Measurements from ENCODE around the gene FHOD3. TPM values are rescaled to one million over a fixed set of nuclear protein-coding genes. Genes with fewer than 3 reads are reported as not detected.

FHOD3 gene
- total RNA-seq, 1 donor, result 13.0 TPM

- Histone ChIP-seq H3K27me3 (ENCODE audit: insufficient read depth, low read length) (no peaks in the 10 kb centered on the region), H4K20me1 (ENCODE audit: insufficient read depth, low read length) (no peaks in the 10 kb centered on the region), H3K4me1 (ENCODE audit: insufficient read depth, low read length) (peaks cover 3% of the 10 kb centered on the region), H3K4me3 (ENCODE audit: insufficient read depth, low read length) (no peak overlapping the region), H3K36me3 (ENCODE audit: insufficient read depth, low read length) (no peaks in the 10 kb centered on the region), H3K9me3 (ENCODE audit: low read depth, low read length) (no peaks in the 10 kb centered on the region), H3K4me2 (ENCODE audit: insufficient read depth, low read length) (no peak overlapping the region), H3K79me2 (ENCODE audit: insufficient read depth, low read length) (no peaks in the 10 kb centered on the region), H3K27ac (ENCODE audit: low read depth, low read length) (no peak overlapping the region), H2AFZ (ENCODE audit: low read length) (no peak overlapping the region)
- TF ChIP-seq, protein P1, sequence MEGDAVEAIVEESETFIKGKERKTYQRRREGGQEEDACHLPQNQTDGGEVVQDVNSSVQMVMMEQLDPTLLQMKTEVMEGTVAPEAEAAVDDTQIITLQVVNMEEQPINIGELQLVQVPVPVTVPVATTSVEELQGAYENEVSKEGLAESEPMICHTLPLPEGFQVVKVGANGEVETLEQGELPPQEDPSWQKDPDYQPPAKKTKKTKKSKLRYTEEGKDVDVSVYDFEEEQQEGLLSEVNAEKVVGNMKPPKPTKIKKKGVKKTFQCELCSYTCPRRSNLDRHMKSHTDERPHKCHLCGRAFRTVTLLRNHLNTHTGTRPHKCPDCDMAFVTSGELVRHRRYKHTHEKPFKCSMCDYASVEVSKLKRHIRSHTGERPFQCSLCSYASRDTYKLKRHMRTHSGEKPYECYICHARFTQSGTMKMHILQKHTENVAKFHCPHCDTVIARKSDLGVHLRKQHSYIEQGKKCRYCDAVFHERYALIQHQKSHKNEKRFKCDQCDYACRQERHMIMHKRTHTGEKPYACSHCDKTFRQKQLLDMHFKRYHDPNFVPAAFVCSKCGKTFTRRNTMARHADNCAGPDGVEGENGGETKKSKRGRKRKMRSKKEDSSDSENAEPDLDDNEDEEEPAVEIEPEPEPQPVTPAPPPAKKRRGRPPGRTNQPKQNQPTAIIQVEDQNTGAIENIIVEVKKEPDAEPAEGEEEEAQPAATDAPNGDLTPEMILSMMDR (IDR thresholded peaks at IDR 0.05; ENCODE audit: extremely low read depth, low read depth, low read length), result no peak
- DNase-seq (ENCODE audit: insufficient read length, low spot score, missing footprints), result no peak
Measured at GRCh38 chr18:36702401-36703013, 405.0 kb downstream of the FHOD3 start.

- H3K27me3 ChIP-seq (ENCODE audit: insufficient read depth, low read length), result no peaks in the 10 kb centered on the region
- H3K4me1 ChIP-seq (ENCODE audit: insufficient read depth, low read length), result no peaks in the 10 kb centered on the region
- no peaks in the 10 kb centered on the region for H4K20me1 ChIP-seq (ENCODE audit: insufficient read depth, low read length)
- H3K79me2 ChIP-seq (ENCODE audit: insufficient read depth, low read length), result no peaks in the 10 kb centered on the region
- H3K4me2 ChIP-seq (ENCODE audit: insufficient read depth, low read length), result no peak overlapping the region
- no peaks in the 10 kb centered on the region for H3K9me3 ChIP-seq (ENCODE audit: low read depth, low read length)
- DNase-seq (ENCODE audit: insufficient read length, low spot score, missing footprints), result no peak
- no peak overlapping the region for H3K4me3 ChIP-seq (ENCODE audit: insufficient read depth, low read length)
- H3K36me3 ChIP-seq (ENCODE audit: insufficient read depth, low read length), result no peaks in the 10 kb centered on the region
- H3K27ac ChIP-seq (ENCODE audit: low read depth, low read length), result no peak overlapping the region
- TF ChIP-seq, protein P1 (IDR thresholded peaks at IDR 0.05; ENCODE audit: extremely low read depth, low read depth, low read length), result no peak
- H2AFZ ChIP-seq (ENCODE audit: low read length), result no peak overlapping the region
Measured at GRCh38 chr18:36704156-36704555, 406.6 kb downstream of the FHOD3 start.

DNA sequence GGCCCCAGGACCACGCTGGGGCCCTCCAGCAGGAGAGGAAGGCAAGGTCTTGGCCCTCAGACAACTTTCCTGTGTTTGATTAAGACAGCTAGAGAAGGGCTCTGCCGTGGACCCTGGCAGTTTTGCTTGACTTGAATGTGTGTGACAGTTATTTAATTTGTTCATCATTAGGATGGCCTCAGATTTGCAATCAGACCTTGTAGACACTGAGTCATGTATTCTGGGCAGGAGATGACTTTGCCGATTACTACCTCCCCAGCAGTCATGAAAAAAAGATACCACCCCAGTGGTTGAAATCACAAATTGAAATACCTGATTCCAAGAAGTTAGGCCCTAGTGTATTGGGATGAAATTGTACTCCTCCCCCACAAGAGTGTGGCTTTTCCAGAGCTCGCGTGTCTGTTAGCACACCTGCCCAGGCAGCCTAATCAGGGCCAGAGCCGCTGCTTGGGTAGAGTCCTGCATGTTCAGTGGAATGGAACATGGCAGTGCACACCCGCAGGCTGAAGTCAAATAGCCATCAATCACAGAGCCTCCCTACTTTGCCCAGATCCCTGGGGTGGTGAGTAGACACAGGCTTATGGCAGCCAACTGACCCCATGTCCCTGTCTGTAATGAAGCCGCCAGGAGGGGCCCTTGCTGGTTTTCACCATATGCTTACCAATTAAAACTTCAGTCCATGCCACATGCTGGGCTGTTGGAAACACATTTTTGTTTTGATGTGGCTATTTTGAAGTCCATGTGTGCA is 408.8 kb downstream of the FHOD3 start:
- no peak overlapping the region for H3K27ac ChIP-seq (ENCODE audit: low read depth, low read length)
- H3K4me2 ChIP-seq (ENCODE audit: insufficient read depth, low read length), result no peak overlapping the region
- H3K36me3 ChIP-seq (ENCODE audit: insufficient read depth, low read length), result no peaks in the 10 kb centered on the region
- H4K20me1 ChIP-seq (ENCODE audit: insufficient read depth, low read length), result no peaks in the 10 kb centered on the region
- TF ChIP-seq, protein P1 (IDR thresholded peaks at IDR 0.05; ENCODE audit: extremely low read depth, low read depth, low read length), result no peak
- no peak overlapping the region for H3K4me3 ChIP-seq (ENCODE audit: insufficient read depth, low read length)
- no peak overlapping the region for H2AFZ ChIP-seq (ENCODE audit: low read length)
- peaks cover 1% of the 10 kb centered on the region for H3K4me1 ChIP-seq (ENCODE audit: insufficient read depth, low read length)
- no peak for DNase-seq (ENCODE audit: insufficient read length, low spot score, missing footprints)
- no peaks in the 10 kb centered on the region for H3K27me3 ChIP-seq (ENCODE audit: insufficient read depth, low read length)
- no peaks in the 10 kb centered on the region for H3K79me2 ChIP-seq (ENCODE audit: insufficient read depth, low read length)
- no peaks in the 10 kb centered on the region for H3K9me3 ChIP-seq (ENCODE audit: low read depth, low read length)

- H2AFZ ChIP-seq (ENCODE audit: low read length), result no peak overlapping the region
- H3K79me2 ChIP-seq (ENCODE audit: insufficient read depth, low read length), result no peaks in the 10 kb centered on the region
- no peak overlapping the region for H3K27ac ChIP-seq (ENCODE audit: low read depth, low read length)
- DNase-seq (ENCODE audit: insufficient read length, low spot score, missing footprints), result no peak
- peaks cover 9% of the 10 kb centered on the region for H3K4me1 ChIP-seq (ENCODE audit: insufficient read depth, low read length)
- no peaks in the 10 kb centered on the region for H3K9me3 ChIP-seq (ENCODE audit: low read depth, low read length)
- TF ChIP-seq, protein P1 (IDR thresholded peaks at IDR 0.05; ENCODE audit: extremely low read depth, low read depth, low read length), result no peak
- no peak overlapping the region for H3K4me2 ChIP-seq (ENCODE audit: insufficient read depth, low read length)
- H4K20me1 ChIP-seq (ENCODE audit: insufficient read depth, low read length), result no peaks in the 10 kb centered on the region
- H3K4me3 ChIP-seq (ENCODE audit: insufficient read depth, low read length), result no peak overlapping the region
- H3K27me3 ChIP-seq (ENCODE audit: insufficient read depth, low read length), result no peaks in the 10 kb centered on the region
- H3K36me3 ChIP-seq (ENCODE audit: insufficient read depth, low read length), result no peaks in the 10 kb centered on the region
Measured at GRCh38 chr18:36708366-36708765, 410.9 kb downstream of the FHOD3 start.
